HUES6 (cell line): ENCODE measurements around the gene MAGIX.

Source experiments
- H3K27ac ChIP-seq: 2 replicates; pipeline ENCODE4 v1.7.0; 2013; ENCODE audit warnings: low read depth, mild to moderate bottlenecking, low read length, inconsistent platforms
- H3K27me3 ChIP-seq: 2 replicates; pipeline ENCODE4 v1.6.1; 2013; ENCODE audit warnings: low read length; ENCODE audit not compliant: control insufficient read depth, insufficient read depth
- H3K36me3 ChIP-seq: 2 replicates; pipeline ENCODE4 v1.6.1; 2013; ENCODE audit warnings: low read length; ENCODE audit not compliant: control insufficient read depth, insufficient read depth
- H3K4me1 ChIP-seq: 2 replicates; pipeline ENCODE4 v1.6.1; 2013; ENCODE audit warnings: low read length; ENCODE audit not compliant: control insufficient read depth, insufficient read depth
- H3K4me3 ChIP-seq: 2 replicates; pipeline ENCODE4 v1.5.1; 2013; ENCODE audit warnings: low read depth, low read length
- H3K9ac ChIP-seq: one replicate; pipeline ENCODE4 v1.6.1; 2013; ENCODE audit warnings: mild to moderate bottlenecking, low read length
- H3K9me3 ChIP-seq: 2 replicates; pipeline ENCODE4 v1.6.1; 2013; ENCODE audit warnings: low read depth, low read length; ENCODE audit not compliant: control insufficient read depth, insufficient read depth

MAGIX gene

DNA sequence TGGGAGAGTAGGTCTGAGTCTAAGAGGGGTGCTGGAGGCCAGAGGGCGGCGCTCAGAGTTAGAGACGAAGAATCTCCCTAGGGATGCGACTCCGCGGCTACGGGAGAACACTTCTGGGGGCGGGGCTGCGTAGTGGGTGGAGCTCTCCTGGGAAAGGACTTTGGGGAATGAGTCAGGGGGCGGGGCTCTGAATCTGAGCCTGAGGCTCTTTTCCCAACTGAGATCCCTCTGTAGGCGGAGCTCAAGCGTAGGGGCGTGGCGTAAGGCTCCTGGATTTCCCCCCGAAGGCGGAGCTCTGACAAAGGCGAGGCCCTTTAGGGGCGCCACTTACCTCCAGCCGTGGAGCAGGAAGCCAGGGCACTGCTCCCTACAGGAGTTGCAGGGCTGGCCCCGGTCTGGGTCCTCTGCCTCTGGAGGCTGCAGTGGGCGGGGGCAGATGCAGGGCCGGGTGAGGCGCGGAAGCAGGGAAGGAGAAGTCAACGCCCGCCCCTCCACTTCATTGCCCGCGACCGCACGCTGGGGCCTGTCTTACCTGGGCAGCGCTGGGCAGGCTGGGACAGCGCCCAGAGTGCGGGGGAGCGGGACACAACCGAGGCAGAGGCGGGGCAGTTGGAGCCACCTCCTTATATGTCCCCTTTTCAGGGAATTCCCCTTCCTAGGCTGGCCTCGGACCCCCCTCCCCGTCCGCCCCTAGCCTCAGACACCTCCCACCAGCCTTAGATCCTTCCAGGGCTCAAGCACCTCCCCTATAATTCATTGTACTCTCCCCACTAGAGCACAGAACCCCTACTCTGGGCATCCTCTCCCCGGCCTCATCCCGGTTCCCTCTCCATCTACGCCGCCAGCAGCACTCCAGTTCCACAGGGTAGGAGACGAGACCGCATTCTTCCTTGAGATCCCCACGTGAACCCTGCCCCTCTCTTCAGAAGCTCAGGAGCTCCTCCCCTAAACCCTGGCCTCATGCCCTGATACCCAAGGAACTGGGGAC lies 22.0 kb downstream of the MAGIX start:
- H3K27me3 ChIP-seq, result no peaks in the 10 kb centered on the region
- H3K4me3 ChIP-seq, result peak overlapping the region; percentile 78
- peaks cover 11% of the 10 kb centered on the region; the same call in 1 of the 2 replicates for H3K4me1 ChIP-seq
- H3K36me3 ChIP-seq, result peaks cover 26% of the 10 kb centered on the region
- no peak overlapping the region for H3K9ac ChIP-seq
- peaks cover 12% of the 10 kb centered on the region; the same call in 1 of the 2 replicates for H3K9me3 ChIP-seq
- no peak overlapping the region; the same call in 1 of the 2 replicates for H3K27ac ChIP-seq

- Histone ChIP-seq H3K9me3 (peaks cover 11% of the 10 kb centered on the region; the same call in 1 of the 2 replicates), H3K36me3 (peaks cover 14% of the 10 kb centered on the region), H3K27ac (no peak within 1 kb of the TSS), H3K27me3 (no peaks in the 10 kb centered on the region), H3K4me3 (peak within 1 kb of the TSS; percentile 78), H3K4me1 (peaks cover 11% of the 10 kb centered on the region; the same call in 1 of the 2 replicates), H3K9ac (peak within 1 kb of the TSS; percentile 28)
Measured at GRCh38 chrX:49186125-49187027, 23.8 kb downstream of the MAGIX start, which contains the start of gene PRICKLE3. Gene PRICKLE3 (minus strand): TSS chrX:49186373. CDS start chrX:49186297, 76 bp downstream.

DNA sequence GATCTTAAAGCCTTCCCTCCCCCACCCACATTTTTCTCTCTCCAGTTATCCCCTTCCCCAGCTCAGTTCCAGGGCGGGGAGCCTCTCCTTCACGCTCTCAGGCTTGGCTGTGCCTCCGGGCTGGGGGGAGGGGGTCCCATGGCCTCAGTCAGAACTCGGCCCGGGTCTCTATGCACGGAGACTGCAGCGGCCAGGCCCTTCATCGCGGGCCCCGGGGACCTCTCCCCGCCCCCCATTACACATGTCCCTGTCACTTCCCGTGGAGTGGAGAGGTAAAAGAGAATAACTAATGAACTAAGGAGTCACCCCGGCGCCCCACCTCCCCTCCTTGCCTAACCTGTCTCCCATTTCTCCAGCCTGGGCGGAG lies 24.5 kb downstream of the MAGIX start:
- Histone ChIP-seq H3K27ac (no peak overlapping the region), H3K4me3 (peak overlapping the region; percentile 78), H3K9ac (no peak overlapping the region), H3K36me3 (peaks cover 13% of the 10 kb centered on the region), H3K27me3 (no peaks in the 10 kb centered on the region), H3K4me1 (peaks cover 11% of the 10 kb centered on the region; the same call in 1 of the 2 replicates), H3K9me3 (peaks cover 11% of the 10 kb centered on the region; the same call in 1 of the 2 replicates)

GRCh38 chrX:49187526-49187925 lies 25.0 kb downstream of the MAGIX start:
- Histone ChIP-seq H3K4me1 (peaks cover 11% of the 10 kb centered on the region; the same call in 1 of the 2 replicates), H3K36me3 (peaks cover 8% of the 10 kb centered on the region), H3K9ac (no peak overlapping the region), H3K27me3 (no peaks in the 10 kb centered on the region), H3K4me3 (peak overlapping the region; percentile 78), H3K9me3 (peaks cover 7% of the 10 kb centered on the region; the same call in 1 of the 2 replicates), H3K27ac (no peak overlapping the region)

DNA sequence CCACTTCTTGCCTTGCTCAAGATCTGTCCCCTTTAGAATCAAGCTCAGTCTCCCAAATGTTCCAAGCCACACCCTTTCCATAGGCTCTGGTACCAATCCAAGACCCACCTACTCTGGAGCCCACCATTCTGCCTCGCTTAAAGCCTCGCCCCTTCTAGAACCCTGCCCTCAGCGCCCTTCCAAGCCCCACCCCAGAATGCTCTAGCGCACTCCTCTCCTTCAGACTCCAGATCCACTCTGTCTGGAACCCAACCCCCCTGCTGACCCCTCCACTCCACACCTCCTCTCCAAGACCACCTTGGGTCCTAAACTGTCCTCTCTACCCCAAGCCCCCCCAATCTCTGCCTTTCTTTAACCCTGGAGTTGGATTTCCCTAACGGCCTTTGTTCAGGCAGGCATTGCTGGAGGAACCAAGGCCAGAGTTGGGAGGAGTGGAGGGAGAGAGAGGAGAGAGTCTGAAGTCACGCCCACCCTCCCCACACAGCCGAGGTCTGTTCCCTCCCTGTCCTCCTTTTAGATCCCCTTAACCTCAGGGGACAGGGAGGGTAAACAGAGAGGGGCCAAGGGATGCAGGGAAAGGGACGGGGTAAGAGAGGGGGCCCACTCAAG lies 26.0 kb downstream of the MAGIX start:
- Histone ChIP-seq H3K4me1 (peaks cover 14% of the 10 kb centered on the region; the same call in 1 of the 2 replicates), H3K27me3 (no peaks in the 10 kb centered on the region), H3K4me3 (no peak overlapping the region), H3K9ac (no peak overlapping the region), H3K27ac (no peak overlapping the region), H3K9me3 (peaks cover 13% of the 10 kb centered on the region; the same call in 1 of the 2 replicates), H3K36me3 (peaks cover under 1% of the 10 kb centered on the region; the same call in 1 of the 2 replicates)

DNA sequence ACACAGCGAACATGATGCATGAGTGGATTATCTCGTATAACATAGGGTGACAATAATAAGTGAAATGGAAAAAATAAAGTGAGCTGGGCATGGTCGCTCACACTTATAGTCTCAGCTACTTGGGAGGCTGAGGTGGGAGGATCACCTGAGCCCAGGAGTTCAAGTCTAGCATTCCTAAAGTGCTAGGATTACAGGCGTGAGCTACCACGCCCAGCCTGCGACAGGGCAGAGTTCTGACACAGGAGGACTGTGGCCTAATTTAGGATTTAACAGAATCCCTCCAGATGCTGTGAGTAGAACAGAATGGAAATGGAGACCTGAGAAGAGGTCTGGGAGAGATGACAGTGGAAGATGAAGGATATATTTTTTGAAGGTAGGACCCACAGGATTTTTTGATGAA lies 27.0 kb downstream of the MAGIX start:
- H3K4me3 ChIP-seq, result no peak overlapping the region
- H3K27me3 ChIP-seq, result no peaks in the 10 kb centered on the region
- H3K27ac ChIP-seq, result no peak overlapping the region
- H3K9ac ChIP-seq, result no peak overlapping the region
- no peaks in the 10 kb centered on the region for H3K36me3 ChIP-seq
- H3K4me1 ChIP-seq, result peaks cover 14% of the 10 kb centered on the region; the same call in 1 of the 2 replicates
- H3K9me3 ChIP-seq, result peaks cover 12% of the 10 kb centered on the region; the same call in 1 of the 2 replicates

DNA sequence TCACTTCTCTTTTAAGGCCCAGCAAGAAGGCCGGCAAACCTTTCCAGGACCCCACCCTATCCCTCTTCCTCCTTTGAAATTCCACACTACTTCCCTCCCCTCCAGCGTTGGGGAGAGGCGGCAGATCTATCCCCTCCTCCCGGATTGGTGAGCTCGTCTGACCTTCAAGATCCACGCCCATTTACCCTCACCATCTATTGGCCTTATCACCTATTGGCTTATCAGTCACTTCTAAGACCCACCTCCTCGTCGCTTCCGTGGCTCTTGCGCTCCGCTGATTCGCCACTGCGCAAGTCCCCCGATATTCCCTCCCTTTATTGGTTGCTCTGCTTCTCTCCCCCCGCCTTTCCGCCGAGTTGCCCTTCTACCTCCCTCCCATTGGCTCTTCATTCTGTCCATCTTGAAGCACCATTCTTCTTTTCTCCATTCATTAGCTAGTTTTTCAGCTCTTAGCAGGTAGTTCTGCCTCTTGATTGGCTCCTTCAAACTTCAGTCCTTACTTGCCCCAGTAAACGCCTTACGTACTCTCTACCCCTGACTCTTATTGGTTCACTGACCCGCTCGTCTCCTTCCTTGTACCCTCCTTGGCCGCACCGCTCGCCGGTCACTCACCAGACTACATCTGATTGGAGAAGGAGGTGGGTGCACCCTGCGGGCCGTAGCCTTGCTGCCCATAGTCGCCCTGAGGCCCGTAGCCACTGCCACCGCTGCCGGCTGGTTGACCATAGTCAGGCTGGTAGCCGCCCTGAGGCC lies 28.4 kb downstream of the MAGIX start:
- Histone ChIP-seq H3K9me3 (peaks cover 12% of the 10 kb centered on the region; the same call in 1 of the 2 replicates), H3K27me3 (no peaks in the 10 kb centered on the region), H3K4me3 (peak overlapping the region; percentile 66), H3K9ac (peak overlapping the region; percentile 51), H3K36me3 (no peaks in the 10 kb centered on the region), H3K4me1 (peaks cover 14% of the 10 kb centered on the region; the same call in 1 of the 2 replicates), H3K27ac (peak overlapping the region; percentile 19; the same call in 1 of the 2 replicates)

DNA sequence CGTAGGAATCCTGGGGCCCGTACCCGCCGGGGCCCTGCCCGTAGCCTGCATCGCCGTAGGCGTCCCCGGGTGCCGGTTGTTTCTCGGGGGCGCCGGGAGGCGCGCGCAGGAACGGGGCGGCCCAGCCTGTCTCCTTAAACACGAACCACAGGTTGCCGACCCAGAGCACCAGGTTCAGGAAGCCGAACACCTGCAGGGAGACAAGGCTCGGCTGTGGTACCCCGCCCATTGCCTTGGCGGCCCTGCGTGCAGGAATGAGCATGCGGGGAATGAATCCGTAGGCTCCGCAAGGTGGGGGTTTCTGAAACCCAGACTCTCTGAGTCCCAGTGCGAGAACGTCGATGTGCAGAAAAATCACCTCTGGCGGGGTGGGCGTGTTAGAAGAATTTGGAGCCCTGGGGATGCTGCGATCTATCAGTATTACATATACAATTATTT lies 29.0 kb downstream of the MAGIX start:
- Histone ChIP-seq H3K9ac (peak overlapping the region; percentile 51), H3K27ac (peak overlapping the region; percentile 19; the same call in 1 of the 2 replicates), H3K4me1 (peaks cover 12% of the 10 kb centered on the region; the same call in 1 of the 2 replicates), H3K9me3 (peaks cover 15% of the 10 kb centered on the region; the same call in 1 of the 2 replicates), H3K4me3 (peak overlapping the region; percentile 66), H3K27me3 (no peaks in the 10 kb centered on the region), H3K36me3 (no peaks in the 10 kb centered on the region)

DNA sequence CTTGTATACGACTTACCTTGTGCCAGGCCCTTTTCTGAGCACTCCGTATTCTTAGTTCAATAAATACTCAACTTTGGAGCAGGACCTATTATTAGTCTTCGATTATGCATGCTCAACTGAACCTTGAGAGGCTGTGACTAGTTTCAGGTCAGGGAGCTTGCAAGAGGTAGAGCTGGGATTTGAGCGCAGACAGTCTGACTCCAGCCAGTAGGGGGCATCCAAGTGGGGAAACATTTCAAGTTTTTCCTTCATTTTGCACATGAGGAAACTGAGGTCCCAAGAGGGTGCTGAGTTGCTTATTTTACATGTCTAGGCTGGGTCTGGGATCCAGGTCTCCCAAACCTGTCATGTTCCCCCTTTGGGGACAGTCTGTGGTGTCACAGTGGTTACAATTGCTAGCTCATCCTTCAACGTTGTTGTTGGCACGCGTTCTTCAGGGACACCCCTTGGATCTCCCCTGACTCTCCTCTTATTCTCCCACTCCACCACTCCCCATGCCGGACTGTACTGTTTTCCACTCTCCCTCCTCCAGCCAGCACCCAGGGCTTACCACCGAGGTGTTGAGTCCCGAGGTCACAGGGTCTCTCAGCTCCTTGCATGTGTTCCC lies 30.3 kb downstream of the MAGIX start:
- peaks cover 3% of the 10 kb centered on the region; the same call in 1 of the 2 replicates for H3K4me1 ChIP-seq
- H3K9me3 ChIP-seq, result peaks cover 19% of the 10 kb centered on the region; the same call in 1 of the 2 replicates
- no peak overlapping the region for H3K9ac ChIP-seq
- no peaks in the 10 kb centered on the region for H3K36me3 ChIP-seq
- no peak overlapping the region for H3K4me3 ChIP-seq
- H3K27me3 ChIP-seq, result peaks cover 7% of the 10 kb centered on the region; the same call in 1 of the 2 replicates
- H3K27ac ChIP-seq, result no peak overlapping the region
